Colonic mucosa (tissue), 4 donors: ENCODE results near the gene TBC1D22A. TPM values are rescaled to one million over a fixed set of nuclear protein-coding genes. Genes with fewer than 3 reads are reported as not detected.

Experiments
- DNase-seq: peaks from one replicate; pipeline ENCODE4 v3.0.0-alpha.2; 2020
- H3K27ac ChIP-seq: fragments of 200-600 bp; one replicate; pipeline ENCODE4 v1.8.0; 2021
- H3K27me3 ChIP-seq: fragments of 200-600 bp; one replicate; pipeline ENCODE4 v1.8.0; 2021
- H3K36me3 ChIP-seq: fragments of 200-600 bp; one replicate; pipeline ENCODE4 v1.8.0; 2021
- H3K4me1 ChIP-seq: fragments of 200-600 bp; one replicate; pipeline ENCODE4 v1.8.0; 2021; ENCODE audit warnings: mild to moderate bottlenecking
- H3K4me3 ChIP-seq: fragments of 200-600 bp; one replicate; pipeline ENCODE4 v1.8.0; 2021
- H3K9ac ChIP-seq, 2 donors: one replicate each; pipeline ENCODE4 v1.7.0; 2013; ENCODE audit warnings: control low read depth in 2 of 2, low read depth in 2 of 2, low read length in 2 of 2
- H3K9me3 ChIP-seq: fragments of 200-600 bp; one replicate; pipeline ENCODE4 v1.8.0; 2021
- CTCF ChIP-seq: fragments of 200-600 bp; IDR thresholded peaks from one replicate; pipeline ENCODE4 v1.8.0; 2022; ENCODE audit warnings: antibody characterized with exemption, mild to moderate bottlenecking
- intact Hi-C: fragments of 100-400 bp; cut with DNase I; formaldehyde crosslinking; loops from one replicate; pipeline ENCODE4 v1.14.1; 2022
- total RNA-seq, 2 donors: library from RNA; stranded (reverse); fragmentation: NEBNext Ultra II Directional in 1 of 2; extraction: Animal tissue kit (Norgen Biotek cat#: 25700) in 1 of 2; gene quantifications; one replicate each; pipeline ENCODE4 v1.2.1, GENCODE V29; 2021
- donor health status: healthy.
- donor health status: DM: no; HTN: no; CAD: no.
- donor health status: DM: no; HTN: no; CAD: no.

Gene TBC1D22A
- total RNA-seq, 2 donors from 2014 or later, result 34.2 to 36.4 TPM

GRCh38 chr22:46958191-46958590, 195.7 kb downstream of the TBC1D22A start:
- Histone ChIP-seq H3K27me3 (no peaks in the 10 kb centered on the region), H3K36me3 (no peaks in the 10 kb centered on the region), H3K9me3 (no peaks in the 10 kb centered on the region), H3K9ac (no peak overlapping the region), H3K4me1 (no peaks in the 10 kb centered on the region), H3K4me3 (no peak overlapping the region), H3K27ac (no peak overlapping the region)
- no peak for TF ChIP-seq CTCF
- intact Hi-C loops, result no loop called here
- DNase-seq, result no peak

GRCh38 chr22:46958658-46959057, 196.2 kb downstream of the TBC1D22A start:
- Histone ChIP-seq H3K4me3 (no peak overlapping the region), H3K27ac (no peak overlapping the region), H3K36me3 (no peaks in the 10 kb centered on the region), H3K9me3 (no peaks in the 10 kb centered on the region), H3K4me1 (no peaks in the 10 kb centered on the region), H3K9ac (no peak overlapping the region), H3K27me3 (no peaks in the 10 kb centered on the region)
- intact Hi-C loops, result no loop called here
- no peak for TF ChIP-seq CTCF
- no peak for DNase-seq

GRCh38 chr22:46959369-46959768, 196.9 kb downstream of the TBC1D22A start:
- intact Hi-C loops, result no loop called here
- H3K9me3 ChIP-seq, result no peaks in the 10 kb centered on the region
- no peaks in the 10 kb centered on the region for H3K27me3 ChIP-seq
- no peaks in the 10 kb centered on the region for H3K36me3 ChIP-seq
- TF ChIP-seq CTCF, result no peak
- DNase-seq, result no peak
- no peaks in the 10 kb centered on the region for H3K4me1 ChIP-seq
- H3K9ac ChIP-seq, result no peak overlapping the region
- H3K4me3 ChIP-seq, result no peak overlapping the region
- H3K27ac ChIP-seq, result no peak overlapping the region

GRCh38 chr22:46961591-46962295, 199.3 kb downstream of the TBC1D22A start:
- no peaks in the 10 kb centered on the region for H3K4me1 ChIP-seq
- no peak for TF ChIP-seq CTCF
- H3K27ac ChIP-seq, result no peak overlapping the region
- no peak overlapping the region for H3K4me3 ChIP-seq
- intact Hi-C loops, result no loop called here
- no peak overlapping the region for H3K9ac ChIP-seq
- H3K9me3 ChIP-seq, result no peaks in the 10 kb centered on the region
- no peak for DNase-seq
- H3K36me3 ChIP-seq, result no peaks in the 10 kb centered on the region
- no peaks in the 10 kb centered on the region for H3K27me3 ChIP-seq

- Histone ChIP-seq H3K27ac (no peak overlapping the region), H3K36me3 (no peaks in the 10 kb centered on the region), H3K27me3 (no peaks in the 10 kb centered on the region), H3K4me1 (no peaks in the 10 kb centered on the region), H3K9me3 (no peaks in the 10 kb centered on the region), H3K4me3 (no peak overlapping the region), H3K9ac (no peak overlapping the region)
- intact Hi-C loops, result no loop called here
- TF ChIP-seq CTCF, result no peak
- DNase-seq, result no peak
Observed at GRCh38 chr22:46962406-46962805, 200.0 kb downstream of the TBC1D22A start.
